Psoas muscle (tissue), 8 donors: Measurements from ENCODE around the gene AKR1C3. TPM values are rescaled to one million over a fixed set of nuclear protein-coding genes. Genes with fewer than 3 reads are reported as not detected.

ENCODE experiments used
- ATAC-seq, 4 donors: fragments of 200-7000 bp; cut with Tn5 transposase; one replicate each; pipeline ENCODE4 v1.9.1; 2020; ENCODE audit warnings: moderate library complexity in 3 of 4, mild to moderate bottlenecking in 2 of 4
- DNase-seq, 2 donors: peaks; one replicate each; pipeline ENCODE4 v3.0.0-alpha.2; 2020
- H3K27ac ChIP-seq: fragments of 200-600 bp; one replicate; pipeline ENCODE4 v1.8.0; 2022
- H3K27me3 ChIP-seq, 3 donors: fragments of 200-600 bp in 1 of 3; one replicate each; pipeline versions ENCODE4 v1.6.1 to v1.8.0; 2013 to 2022; ENCODE audit warnings: low read length in 2 of 3, mild to moderate bottlenecking in 2 of 3, moderate library complexity in 1 of 3; ENCODE audit not compliant: insufficient read depth in 3 of 3
- H3K36me3 ChIP-seq, 2 donors: fragments of 200-600 bp in 1 of 2; one replicate each; pipeline versions ENCODE4 v1.6.1 to v1.8.0; 2013 to 2022; ENCODE audit warnings: low read depth in 1 of 2, mild to moderate bottlenecking in 1 of 2, moderate library complexity in 1 of 2; ENCODE audit not compliant: insufficient read depth in 1 of 2
- H3K4me1 ChIP-seq: fragments of 200-600 bp; one replicate; pipeline ENCODE4 v1.8.0; 2022
- H3K4me3 ChIP-seq: fragments of 200-600 bp; one replicate; pipeline ENCODE4 v1.8.0; 2022; ENCODE audit warnings: mild to moderate bottlenecking
- H3K9me3 ChIP-seq: fragments of 200-600 bp; one replicate; pipeline ENCODE4 v1.8.0; 2022
- WGBS, 3 donors: extraction: QIAGEN DNeasy Blood & Tissue Kit; methylation state at CpG; one replicate each; pipeline versions ENCODE4 v1.1.6 to v1.1.7; 2013; 5-methylcytosine and 5-hydroxymethylcytosine counted together
- intact Hi-C, 2 donors: fragments of 100-400 bp; cut with DNase I; formaldehyde crosslinking; loops; one replicate each; pipeline versions ENCODE4 v1.11.0 to v1.14.2; 2022
- polyA plus RNA-seq, 3 donors: library from polyadenylated mRNA; stranded (reverse); fragments of 200-250 nt; gene quantifications; one replicate each; pipeline ENCODE4 v1.2.3, GENCODE V29; 2013
- total RNA-seq, 4 donors: library from RNA; stranded (reverse); fragmentation: NEBNext Ultra II Directional in 2 of 4; extraction: Animal tissue kit (Norgen Biotek cat#: 25700) in 2 of 4; gene quantifications; one replicate each; pipeline versions ENCODE4 v1.2.1 to v1.2.4, GENCODE V29; 2021 to 2023
- TF ChIP-seq, protein P1 (sequence below): fragments of 200-600 bp; IDR thresholded peaks from one replicate; pipeline ENCODE4 v1.8.0; 2022; ENCODE audit warnings: antibody characterized with exemption
- donor health status: healthy with polysubstance abuse.
- donor health status: DM: no; HTN: no; CAD: no; lungs with moderate emphysema.
- donor health status: Bipolar disorder and iron deficiency.
- donor health status: healthy.
- donor health status: DM: yes; HTN: yes; CAD: no.
- donor health status: DM: no; HTN: no; CAD: no.
- donor health status: DM: no; HTN: no; CAD: no.
- donor health status: DM: yes; HTN: yes; CAD: no.

AKR1C3 gene
- total and polyA plus RNA-seq, 7 donors, result 16.6 to 1,247 (median 33.7) TPM

DNA sequence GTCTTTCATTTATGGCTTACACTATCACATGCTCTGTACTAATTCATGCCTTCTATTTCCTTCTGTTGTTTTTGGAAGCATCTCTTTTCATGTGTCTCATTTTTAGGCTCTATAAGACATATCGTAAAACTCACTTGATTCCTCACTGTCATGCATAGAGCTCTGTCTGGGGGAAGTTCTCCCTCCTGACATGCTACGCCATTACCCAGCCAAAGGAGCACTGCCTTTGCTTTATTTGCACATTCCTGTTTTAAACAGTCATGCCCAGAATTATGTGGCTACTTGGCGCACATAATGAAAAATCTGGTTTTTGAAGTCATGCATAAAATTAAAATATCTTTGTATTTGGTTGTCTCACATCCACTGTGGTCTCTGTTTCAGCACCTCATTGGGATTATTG is 17.6 kb upstream of the AKR1C3 start:
- H3K4me3 ChIP-seq, result no peak overlapping the region
- intact Hi-C loops, result no loop called here
- 45 to 63% (median 54%) methylated on average over 3 of the region's 3 CpGs for WGBS, 3 donors
- DNase-seq (no peak), ATAC-seq (no peak)
- H3K27me3 ChIP-seq, result no peaks in the 10 kb centered on the region
- no peak overlapping the region for H3K27ac ChIP-seq
- peaks cover 14% of the 10 kb centered on the region for H3K4me1 ChIP-seq
- TF ChIP-seq, protein P1, sequence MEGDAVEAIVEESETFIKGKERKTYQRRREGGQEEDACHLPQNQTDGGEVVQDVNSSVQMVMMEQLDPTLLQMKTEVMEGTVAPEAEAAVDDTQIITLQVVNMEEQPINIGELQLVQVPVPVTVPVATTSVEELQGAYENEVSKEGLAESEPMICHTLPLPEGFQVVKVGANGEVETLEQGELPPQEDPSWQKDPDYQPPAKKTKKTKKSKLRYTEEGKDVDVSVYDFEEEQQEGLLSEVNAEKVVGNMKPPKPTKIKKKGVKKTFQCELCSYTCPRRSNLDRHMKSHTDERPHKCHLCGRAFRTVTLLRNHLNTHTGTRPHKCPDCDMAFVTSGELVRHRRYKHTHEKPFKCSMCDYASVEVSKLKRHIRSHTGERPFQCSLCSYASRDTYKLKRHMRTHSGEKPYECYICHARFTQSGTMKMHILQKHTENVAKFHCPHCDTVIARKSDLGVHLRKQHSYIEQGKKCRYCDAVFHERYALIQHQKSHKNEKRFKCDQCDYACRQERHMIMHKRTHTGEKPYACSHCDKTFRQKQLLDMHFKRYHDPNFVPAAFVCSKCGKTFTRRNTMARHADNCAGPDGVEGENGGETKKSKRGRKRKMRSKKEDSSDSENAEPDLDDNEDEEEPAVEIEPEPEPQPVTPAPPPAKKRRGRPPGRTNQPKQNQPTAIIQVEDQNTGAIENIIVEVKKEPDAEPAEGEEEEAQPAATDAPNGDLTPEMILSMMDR, result no peak
- H3K36me3 ChIP-seq, result no peaks in the 10 kb centered on the region
- no peaks in the 10 kb centered on the region for H3K9me3 ChIP-seq

DNA sequence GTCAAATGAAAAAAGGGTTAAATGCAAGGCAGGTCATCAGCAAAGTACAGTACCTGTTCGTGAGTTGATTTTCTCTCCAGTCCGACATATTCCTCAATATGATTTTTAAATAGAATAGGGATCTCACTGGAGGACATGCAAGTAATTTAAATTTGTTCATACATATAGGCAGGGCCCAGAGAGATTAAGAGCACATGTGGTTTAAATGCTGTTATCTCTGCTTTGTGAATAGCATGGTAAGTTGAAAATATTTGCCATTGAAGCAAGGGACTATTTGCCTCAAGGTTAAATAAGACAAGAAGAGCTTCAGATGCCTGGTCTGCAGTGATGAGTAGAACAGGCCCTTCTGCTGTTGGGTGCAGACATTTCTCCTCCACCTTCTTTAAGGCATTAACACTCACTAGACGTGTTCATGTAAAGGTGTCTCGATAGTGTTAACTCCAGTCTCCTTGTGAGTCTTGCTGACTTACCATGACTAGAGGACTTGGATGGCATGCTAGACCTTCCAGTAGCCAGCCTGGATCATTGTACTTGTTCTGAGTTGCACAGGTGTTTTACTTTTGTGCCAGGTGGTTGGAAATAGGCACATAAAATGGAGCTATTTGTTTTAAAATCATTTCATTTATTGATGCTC is 15.6 kb upstream of the AKR1C3 start:
- peaks cover 8% of the 10 kb centered on the region for H3K4me1 ChIP-seq
- peak overlapping the region; percentile 38 for H3K4me3 ChIP-seq
- no peak for DNase-seq
- WGBS, 3 donors, result 73 to 93% (median 76%) methylated on average over 4 of the region's 4 CpGs
- ATAC-seq, result peak in 2 of 4 donors; percentile 70 to 81
- H3K36me3 ChIP-seq, result no peaks in the 10 kb centered on the region
- no peaks in the 10 kb centered on the region for H3K9me3 ChIP-seq
- intact Hi-C loops, result no loop called here
- TF ChIP-seq, protein P1, result no peak
- no peaks in the 10 kb centered on the region for H3K27me3 ChIP-seq
- peak overlapping the region; percentile 66 for H3K27ac ChIP-seq

DNA sequence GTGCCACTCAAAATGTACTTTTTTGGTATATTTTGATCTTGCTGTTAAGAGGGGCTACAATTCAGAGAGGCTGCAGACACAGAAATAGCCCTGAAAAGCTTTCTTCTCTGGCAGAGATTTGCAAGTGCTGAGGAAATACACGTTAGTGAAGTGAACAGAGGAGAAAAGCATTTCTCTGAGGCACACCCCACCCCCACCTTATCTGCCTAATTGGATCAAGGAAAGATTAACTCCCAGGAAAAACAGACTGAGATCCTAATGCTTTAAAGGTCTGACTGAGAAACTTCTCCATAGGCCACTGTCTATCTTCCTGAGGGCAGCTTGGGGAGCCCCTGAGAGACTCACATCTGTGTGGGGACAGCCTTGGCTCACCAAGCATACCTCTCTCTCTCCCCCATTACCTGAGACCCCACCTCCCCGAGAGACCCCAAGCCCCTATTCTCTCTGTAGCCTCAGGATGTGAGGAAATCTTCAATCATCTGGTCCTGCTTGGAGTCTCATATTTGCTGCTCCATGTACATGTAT is 14.8 kb upstream of the AKR1C3 start:
- WGBS, 3 donors, result 73 to 80% (median 75%) methylated on average over 2 of the region's 2 CpGs
- Histone ChIP-seq H3K27ac (peak overlapping the region; percentile 66), H3K4me1 (peaks cover 8% of the 10 kb centered on the region), H3K36me3 (no peaks in the 10 kb centered on the region), H3K27me3 (no peaks in the 10 kb centered on the region), H3K9me3 (no peaks in the 10 kb centered on the region), H3K4me3 (peak overlapping the region; percentile 38)
- DNase-seq, result no peak
- TF ChIP-seq, protein P1, result no peak
- intact Hi-C loops, result no loop called here
- ATAC-seq, result no peak

DNA sequence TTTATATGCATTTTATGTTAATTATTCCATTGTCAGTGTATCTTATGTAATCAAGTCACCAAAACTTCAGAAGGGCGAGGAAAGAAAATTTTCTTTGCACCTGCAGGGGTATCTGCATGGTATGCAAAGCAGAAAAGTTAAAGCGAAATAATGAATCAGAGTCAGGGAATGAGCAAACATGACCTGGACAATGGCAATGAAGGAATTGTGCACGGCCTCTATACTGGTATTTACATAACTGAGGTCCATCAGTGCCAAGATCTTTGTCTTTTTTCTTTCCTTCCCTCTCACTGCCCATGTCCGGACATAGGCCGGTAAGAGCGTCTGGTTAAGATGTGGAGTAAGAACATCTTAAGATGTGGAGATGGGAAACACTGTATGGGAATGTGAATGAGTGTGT is 14.4 kb upstream of the AKR1C3 start:
- no peaks in the 10 kb centered on the region for H3K9me3 ChIP-seq
- H3K4me1 ChIP-seq, result peaks cover 8% of the 10 kb centered on the region
- no peak for ATAC-seq
- intact Hi-C loops, result no loop called here
- WGBS, 3 donors, result 89 to 92% (median 91%) methylated on average over 6 of the region's 6 CpGs
- no peaks in the 10 kb centered on the region for H3K36me3 ChIP-seq
- TF ChIP-seq, protein P1, result no peak
- DNase-seq, result no peak
- no peak overlapping the region for H3K27ac ChIP-seq
- no peaks in the 10 kb centered on the region for H3K27me3 ChIP-seq
- no peak overlapping the region for H3K4me3 ChIP-seq

DNA sequence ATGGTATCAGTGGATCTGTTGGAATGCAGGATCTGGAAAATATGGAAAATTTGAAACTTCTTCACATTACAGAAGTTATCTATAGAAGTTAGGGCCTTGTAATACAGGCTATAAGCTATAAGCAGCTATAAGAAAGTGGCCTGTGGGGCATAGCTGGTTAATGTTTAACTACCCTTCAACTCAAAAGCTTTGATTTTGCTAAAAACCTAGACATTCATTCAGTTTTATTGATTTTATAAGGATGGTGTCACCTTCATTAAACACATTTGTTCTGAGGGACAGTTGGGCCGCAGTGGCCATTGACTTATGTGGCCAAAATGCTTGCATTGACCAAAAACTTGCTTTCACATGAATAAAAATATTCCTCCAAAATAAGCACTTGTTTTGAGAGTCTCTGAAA is 13.1 kb upstream of the AKR1C3 start:
- no peak for ATAC-seq
- Histone ChIP-seq H3K27ac (no peak overlapping the region), H3K36me3 (no peaks in the 10 kb centered on the region), H3K9me3 (no peaks in the 10 kb centered on the region), H3K27me3 (no peaks in the 10 kb centered on the region), H3K4me3 (no peak overlapping the region), H3K4me1 (peaks cover 8% of the 10 kb centered on the region)
- WGBS, 3 donors, result 96 to 97% (median 97%) methylated on average over 1 of the region's 1 CpG
- no peak for DNase-seq
- TF ChIP-seq, protein P1, result no peak
- intact Hi-C loops, result no loop called here
